Psoas muscle (tissue), 8 donors: ENCODE results near the gene KAT8. TPM values are rescaled to one million over a fixed set of nuclear protein-coding genes. Genes with fewer than 3 reads are reported as not detected.
"Not testable (repeated sequence)": the region's sequence is repeated elsewhere in the genome, so short reads cannot be mapped to it uniquely, and the experiment has no call there.

Experiments
- ATAC-seq, 4 donors: fragments of 200-7000 bp; cut with Tn5 transposase; one replicate each; pipeline ENCODE4 v1.9.1; 2020; ENCODE audit warnings: moderate library complexity in 3 of 4, mild to moderate bottlenecking in 2 of 4
- DNase-seq, 2 donors: peaks; one replicate each; pipeline ENCODE4 v3.0.0-alpha.2; 2020
- H3K27ac ChIP-seq: fragments of 200-600 bp; one replicate; pipeline ENCODE4 v1.8.0; 2022
- H3K27me3 ChIP-seq, 3 donors: fragments of 200-600 bp in 1 of 3; one replicate each; pipeline versions ENCODE4 v1.6.1 to v1.8.0; 2013 to 2022; ENCODE audit warnings: low read length in 2 of 3, mild to moderate bottlenecking in 2 of 3, moderate library complexity in 1 of 3; ENCODE audit not compliant: insufficient read depth in 3 of 3
- H3K36me3 ChIP-seq, 2 donors: fragments of 200-600 bp in 1 of 2; one replicate each; pipeline versions ENCODE4 v1.6.1 to v1.8.0; 2013 to 2022; ENCODE audit warnings: low read depth in 1 of 2, mild to moderate bottlenecking in 1 of 2, moderate library complexity in 1 of 2; ENCODE audit not compliant: insufficient read depth in 1 of 2
- H3K4me1 ChIP-seq: fragments of 200-600 bp; one replicate; pipeline ENCODE4 v1.8.0; 2022
- H3K4me3 ChIP-seq: fragments of 200-600 bp; one replicate; pipeline ENCODE4 v1.8.0; 2022; ENCODE audit warnings: mild to moderate bottlenecking
- H3K9me3 ChIP-seq: fragments of 200-600 bp; one replicate; pipeline ENCODE4 v1.8.0; 2022
- CTCF ChIP-seq: fragments of 200-600 bp; IDR thresholded peaks from one replicate; pipeline ENCODE4 v1.8.0; 2022; ENCODE audit warnings: antibody characterized with exemption
- WGBS, 3 donors: extraction: QIAGEN DNeasy Blood & Tissue Kit; methylation state at CpG; one replicate each; pipeline versions ENCODE4 v1.1.6 to v1.1.7; 2013; 5-methylcytosine and 5-hydroxymethylcytosine counted together
- intact Hi-C, 2 donors: fragments of 100-400 bp; cut with DNase I; formaldehyde crosslinking; loops; one replicate each; pipeline versions ENCODE4 v1.11.0 to v1.14.2; 2022
- polyA plus RNA-seq, 3 donors: library from polyadenylated mRNA; stranded (reverse); fragments of 200-250 nt; gene quantifications; one replicate each; pipeline ENCODE4 v1.2.3, GENCODE V29; 2013
- total RNA-seq, 4 donors: library from RNA; stranded (reverse); fragmentation: NEBNext Ultra II Directional in 2 of 4; extraction: Animal tissue kit (Norgen Biotek cat#: 25700) in 2 of 4; gene quantifications; one replicate each; pipeline versions ENCODE4 v1.2.1 to v1.2.4, GENCODE V29; 2021 to 2023
- donor health status: healthy with polysubstance abuse.
- donor health status: DM: no; HTN: no; CAD: no; lungs with moderate emphysema.
- donor health status: Bipolar disorder and iron deficiency.
- donor health status: healthy.
- donor health status: DM: yes; HTN: yes; CAD: no.
- donor health status: DM: no; HTN: no; CAD: no.
- donor health status: DM: no; HTN: no; CAD: no.
- donor health status: DM: yes; HTN: yes; CAD: no.

KAT8 gene
- total and polyA plus RNA-seq, 7 donors, result 36.1 to 75.4 (median 52.7) TPM

- DNase-seq, result no peak
- no peak overlapping the region for H3K27ac ChIP-seq
- H3K9me3 ChIP-seq, result no peaks in the 10 kb centered on the region
- TF ChIP-seq CTCF, result no peak
- 28 to 30% (median 28%) methylated on average over 17 to 18 of the region's 18 CpGs for WGBS, 3 donors
- H3K27me3 ChIP-seq, result no peaks in the 10 kb centered on the region
- H3K4me1 ChIP-seq, result peaks cover 12% of the 10 kb centered on the region
- H3K4me3 ChIP-seq, result no peak overlapping the region
- H3K36me3 ChIP-seq, result peaks cover 0 to 26% of the 10 kb centered on the region in 2 donors
- intact Hi-C loops, result no loop called here
- no peak for ATAC-seq
These were observed 17.4 kb downstream of the KAT8 start for GRCh38 chr16:31134625-31135534.

- DNase-seq (no peak), ATAC-seq (no peak)
- Histone ChIP-seq H3K36me3 (peaks cover 0 to 18% of the 10 kb centered on the region in 2 donors), H3K4me3 (no peak within 1 kb of the TSS), H3K27me3 (no peaks in the 10 kb centered on the region), H3K27ac (no peak within 1 kb of the TSS), H3K4me1 (peaks cover 12% of the 10 kb centered on the region), H3K9me3 (no peaks in the 10 kb centered on the region)
- no peak for TF ChIP-seq CTCF
- intact Hi-C loops, result no loop called here
- WGBS, 3 donors, result 55 to 56% (median 56%) methylated on average over 22 of the region's 22 CpGs
These were observed 18.2 kb downstream of the KAT8 start, which contains the start of gene PRSS8 for GRCh38 chr16:31135535-31136286. TSS of gene PRSS8 (minus strand) at chr16:31135727. CDS start at chr16:31135498, 229 bp downstream.

GRCh38 chr16:31136287-31136662 lies 18.8 kb downstream of the KAT8 start:
- 84 to 93% (median 90%) methylated on average over 6 of the region's 6 CpGs for WGBS, 3 donors
- Histone ChIP-seq H3K4me3 (no peak overlapping the region), H3K36me3 (peaks cover 0 to 12% of the 10 kb centered on the region in 2 donors), H3K9me3 (no peaks in the 10 kb centered on the region), H3K27ac (no peak overlapping the region), H3K27me3 (no peaks in the 10 kb centered on the region), H3K4me1 (peaks cover 13% of the 10 kb centered on the region)
- ATAC-seq, result no peak
- intact Hi-C loops, result no loop called here
- no peak for DNase-seq
- TF ChIP-seq CTCF, result no peak

- H3K36me3 ChIP-seq, H3K9me3 ChIP-seq, H3K27ac ChIP-seq, H3K27me3 ChIP-seq, ATAC-seq, intact Hi-C loops, DNase-seq, H3K4me3 ChIP-seq: not testable (repeated sequence)
- WGBS, 3 donors, result 85 to 89% (median 86%) methylated on average over 20 of the region's 20 CpGs
- H3K4me1 ChIP-seq, result peaks cover 20% of the 10 kb centered on the region
These were observed 19.5 kb downstream of the KAT8 start for GRCh38 chr16:31136822-31137499.
